ENCODE data around the gene MSRB2.
A peak's percentile ranks its signal among the peaks of the same experiment; 100 is the strongest.

MSRB2 gene

DNA sequence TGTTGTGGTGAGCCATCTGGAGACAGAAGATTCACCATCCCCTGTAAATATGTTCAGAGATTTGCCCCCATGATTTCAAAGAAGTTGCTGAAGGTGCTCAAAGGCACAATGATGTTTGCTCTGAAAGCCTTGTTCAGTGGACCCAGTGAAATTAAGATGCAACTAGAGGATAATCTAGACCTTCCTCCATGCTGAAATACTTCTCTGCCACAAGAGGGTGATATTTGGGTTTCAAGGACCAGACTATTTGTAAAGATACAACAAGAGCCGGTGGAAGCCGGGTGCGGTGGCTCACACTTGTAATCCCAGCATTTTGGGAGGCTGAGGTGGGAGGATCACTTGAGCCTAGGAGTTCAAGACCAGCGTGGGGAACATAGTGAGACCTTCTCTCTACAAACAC, 13.5 kb upstream of the MSRB2 start:
- Mint-ChIP-seq H3K27me3 (ENCODE audit: low read depth) (peaks cover 45% of the 10 kb centered on the region), H3K9me3 (peaks cover 4% of the 10 kb centered on the region), H3K36me3 (ENCODE audit: low read depth) (no peaks in the 10 kb centered on the region), H3K4me3 (no peak overlapping the region), H3K4me1 (ENCODE audit: low read depth) (no peaks in the 10 kb centered on the region), H3K27ac (no peak overlapping the region)

DNA sequence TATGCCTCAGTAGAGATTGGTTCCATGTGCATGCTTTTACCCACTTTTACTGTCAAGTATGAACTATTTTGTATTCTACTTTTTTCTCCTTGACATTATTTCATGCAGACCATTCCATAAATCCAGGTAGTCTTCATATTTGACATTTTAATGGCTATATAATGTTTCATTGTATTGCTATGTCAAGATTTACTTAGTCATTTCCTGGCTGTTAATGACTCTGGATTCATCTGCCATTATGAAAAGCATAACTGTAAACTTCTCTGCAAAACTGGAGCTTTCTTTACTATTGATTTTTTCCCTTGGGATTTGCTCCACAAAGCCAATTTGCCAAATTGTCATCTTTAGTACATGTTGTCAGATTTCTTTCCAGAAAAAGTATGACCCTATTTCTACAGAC, 6.8 kb upstream of the MSRB2 start:
- no peak overlapping the region for H3K4me3 Mint-ChIP-seq
- H3K9me3 Mint-ChIP-seq: peaks cover 4% of the 10 kb centered on the region
- no peaks in the 10 kb centered on the region for H3K36me3 Mint-ChIP-seq (ENCODE audit: low read depth)
- no peaks in the 10 kb centered on the region for H3K4me1 Mint-ChIP-seq (ENCODE audit: low read depth)
- no peak overlapping the region for H3K27ac Mint-ChIP-seq
- H3K27me3 Mint-ChIP-seq (ENCODE audit: low read depth): peaks cover 41% of the 10 kb centered on the region

DNA sequence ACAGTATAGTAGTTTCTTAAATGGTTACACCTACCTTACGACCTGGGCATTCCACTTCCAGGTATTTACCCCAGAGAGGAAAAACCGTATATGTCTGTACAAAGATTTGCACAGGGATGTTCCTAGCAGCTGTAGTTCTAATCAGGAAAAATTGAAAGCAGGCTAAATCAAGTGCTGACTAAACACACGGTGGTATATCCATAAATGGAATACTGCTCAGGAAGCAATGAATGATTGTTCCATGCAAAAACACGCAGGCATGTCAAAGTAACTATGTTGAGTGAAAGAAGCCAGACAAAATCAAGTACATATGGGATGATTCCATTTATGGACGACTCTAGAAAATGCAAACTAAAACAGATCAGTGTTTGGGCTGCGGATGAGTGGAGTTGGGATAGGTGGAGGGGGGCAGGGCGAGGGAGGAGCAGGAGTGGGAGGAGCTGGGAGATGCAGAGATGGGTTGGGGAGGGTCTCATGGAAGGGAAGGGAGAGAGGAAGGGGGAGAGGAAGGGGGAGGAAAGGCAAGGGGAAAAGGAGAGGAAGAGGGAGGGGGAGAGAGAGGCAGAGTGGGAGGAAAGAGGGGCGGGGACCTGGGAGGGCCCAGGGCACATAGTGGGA, 484 bp upstream of the MSRB2 start:
- H3K27me3 Mint-ChIP-seq (ENCODE audit: low read depth): peaks cover 17% of the 10 kb centered on the region
- H3K36me3 Mint-ChIP-seq (ENCODE audit: low read depth): peaks cover 3% of the 10 kb centered on the region
- peaks cover 29% of the 10 kb centered on the region for H3K4me1 Mint-ChIP-seq (ENCODE audit: low read depth)
- H3K4me3 Mint-ChIP-seq: peak overlapping the region; percentile 88
- no peaks in the 10 kb centered on the region for H3K9me3 Mint-ChIP-seq
- H3K27ac Mint-ChIP-seq: peak overlapping the region; percentile 90

DNA sequence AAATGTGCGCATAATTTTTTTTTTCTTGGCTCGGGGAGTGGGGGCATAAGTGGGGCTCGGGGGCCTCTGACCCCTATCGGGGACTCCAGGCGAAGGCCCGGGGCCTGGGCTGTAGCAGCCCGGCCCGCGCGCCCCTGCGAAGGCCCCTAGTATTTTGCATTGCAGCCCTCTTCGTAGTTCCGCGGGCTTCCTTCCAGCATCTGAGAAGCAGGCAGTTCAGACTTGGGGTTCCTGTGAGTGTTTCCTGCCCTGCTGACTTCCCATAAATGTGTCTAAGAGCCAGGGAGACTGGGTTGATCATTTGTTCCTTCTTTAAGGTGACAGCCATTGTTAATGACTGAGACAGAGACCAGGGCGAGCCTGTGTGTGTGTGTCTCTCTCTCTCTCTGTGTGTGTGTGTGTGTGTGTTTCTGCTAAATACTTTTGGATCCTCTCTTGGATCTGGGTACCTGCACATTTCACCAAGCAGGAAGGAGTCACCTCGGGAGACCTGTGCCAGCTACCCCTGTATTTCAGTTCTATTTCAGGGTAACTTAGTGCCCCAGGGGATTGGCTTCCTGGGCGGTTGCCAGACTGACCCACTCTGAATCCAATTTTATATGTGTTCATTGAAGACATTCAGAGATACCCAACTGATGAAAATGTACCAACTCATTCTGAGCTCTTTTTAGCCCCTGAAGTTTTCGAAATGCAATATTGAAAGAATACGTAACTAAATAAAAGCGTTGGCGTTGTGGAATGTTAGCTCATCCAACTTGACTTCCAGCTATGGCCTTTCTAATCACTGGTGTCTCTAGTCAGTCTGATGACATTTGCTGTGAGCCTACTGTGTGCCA, 805 bp downstream of the MSRB2 start:
- Mint-ChIP-seq H3K4me3 (peak overlapping the region; percentile 91), H3K27ac (peak overlapping the region; percentile 87), H3K36me3 (ENCODE audit: low read depth) (peaks cover 7% of the 10 kb centered on the region), H3K27me3 (ENCODE audit: low read depth) (peaks cover 9% of the 10 kb centered on the region), H3K4me1 (ENCODE audit: low read depth) (peaks cover 38% of the 10 kb centered on the region), H3K9me3 (peaks cover under 1% of the 10 kb centered on the region)

DNA sequence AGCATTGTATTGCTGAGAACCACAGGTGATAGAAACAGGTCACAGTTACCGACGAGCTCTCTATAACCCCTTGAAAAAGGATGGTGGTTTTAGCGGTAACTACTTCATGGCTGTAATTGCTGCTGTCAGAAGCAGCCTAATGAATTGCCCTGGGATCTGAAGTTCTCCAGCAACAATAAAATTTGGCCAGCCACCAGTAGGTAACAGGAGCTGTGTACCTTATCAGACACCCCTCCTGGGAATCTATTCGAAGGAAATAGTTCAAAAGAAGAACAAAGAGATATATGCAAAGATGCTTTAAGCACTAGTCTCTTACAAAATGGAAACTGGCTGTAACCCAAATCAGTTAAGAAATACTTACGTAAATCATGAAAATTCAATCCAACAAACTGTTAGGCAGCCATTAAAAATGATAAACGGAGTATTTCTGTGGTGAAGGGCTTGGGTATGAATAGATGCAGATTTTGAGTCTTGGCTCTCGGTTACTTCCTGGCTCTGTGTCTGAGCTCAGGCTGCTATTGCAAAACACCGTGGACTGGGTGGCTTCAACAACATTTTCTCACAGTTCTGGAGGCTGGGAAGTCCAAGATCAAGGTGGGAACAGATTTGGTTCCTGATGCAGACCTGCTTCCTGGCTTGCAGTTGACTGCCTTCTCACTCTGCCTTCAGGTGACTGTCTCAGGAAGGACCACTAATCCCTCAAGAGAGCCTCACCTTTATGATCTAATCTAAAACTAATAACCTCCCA, 1.6 kb downstream of the MSRB2 start:
- peak overlapping the region; percentile 87 for H3K27ac Mint-ChIP-seq
- peak overlapping the region; percentile 91 for H3K4me3 Mint-ChIP-seq
- peaks cover 9% of the 10 kb centered on the region for H3K36me3 Mint-ChIP-seq (ENCODE audit: low read depth)
- H3K27me3 Mint-ChIP-seq (ENCODE audit: low read depth): peaks cover 5% of the 10 kb centered on the region
- H3K4me1 Mint-ChIP-seq (ENCODE audit: low read depth): peaks cover 38% of the 10 kb centered on the region
- peaks cover 4% of the 10 kb centered on the region for H3K9me3 Mint-ChIP-seq

DNA sequence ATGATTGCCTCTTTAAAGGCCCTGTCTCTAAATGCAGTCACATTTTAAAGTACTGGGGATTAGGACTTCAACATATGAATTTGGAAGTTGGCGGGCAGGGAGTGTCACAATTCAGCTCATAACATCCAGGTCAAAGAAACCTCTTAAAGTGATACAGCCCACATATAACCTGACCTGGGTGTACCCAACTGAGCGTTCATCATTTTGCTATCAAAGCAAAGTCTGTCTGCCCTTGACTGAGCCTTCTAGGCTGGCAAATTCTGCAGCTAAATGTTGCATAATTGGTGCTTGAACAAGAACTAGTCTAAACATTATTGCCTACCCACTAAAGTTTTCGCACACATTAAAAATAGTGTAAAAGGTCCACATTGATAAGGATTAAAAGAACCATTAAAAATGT, 3.7 kb downstream of the MSRB2 start:
- peaks cover 10% of the 10 kb centered on the region for H3K36me3 Mint-ChIP-seq (ENCODE audit: low read depth)

DNA sequence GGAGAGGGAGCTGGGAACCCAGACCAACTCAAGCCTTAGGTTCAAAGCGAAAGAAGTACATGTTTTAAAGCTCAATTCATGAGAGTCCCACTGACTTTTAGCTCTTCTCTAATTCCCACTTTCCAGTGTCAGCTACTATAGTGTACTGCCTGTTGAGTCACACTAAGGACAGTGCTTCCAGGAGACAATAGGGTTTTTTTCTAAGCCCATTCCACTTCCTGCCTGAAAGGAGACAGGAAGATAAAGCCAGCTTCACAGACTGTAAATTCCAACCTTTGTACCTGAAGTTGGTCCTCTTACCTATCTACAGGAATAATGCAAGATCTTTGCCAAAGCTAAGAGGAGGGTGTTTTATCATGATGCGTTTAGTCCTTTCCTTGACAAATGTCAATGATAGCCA, 4.4 kb downstream of the MSRB2 start:
- Mint-ChIP-seq H3K4me1 (ENCODE audit: low read depth) (peaks cover 39% of the 10 kb centered on the region), H3K27ac (peak overlapping the region; percentile 6), H3K36me3 (ENCODE audit: low read depth) (peaks cover 13% of the 10 kb centered on the region), H3K9me3 (peaks cover 4% of the 10 kb centered on the region), H3K27me3 (ENCODE audit: low read depth) (no peaks in the 10 kb centered on the region), H3K4me3 (no peak overlapping the region)

More for the DNA sequence above, 3.7 kb downstream of the MSRB2 start:
- Mint-ChIP-seq H3K27me3 (ENCODE audit: low read depth) (no peaks in the 10 kb centered on the region), H3K9me3 (peaks cover 4% of the 10 kb centered on the region), H3K4me3 (no peak overlapping the region), H3K27ac (no peak overlapping the region), H3K4me1 (ENCODE audit: low read depth) (peaks cover 40% of the 10 kb centered on the region)

DNA sequence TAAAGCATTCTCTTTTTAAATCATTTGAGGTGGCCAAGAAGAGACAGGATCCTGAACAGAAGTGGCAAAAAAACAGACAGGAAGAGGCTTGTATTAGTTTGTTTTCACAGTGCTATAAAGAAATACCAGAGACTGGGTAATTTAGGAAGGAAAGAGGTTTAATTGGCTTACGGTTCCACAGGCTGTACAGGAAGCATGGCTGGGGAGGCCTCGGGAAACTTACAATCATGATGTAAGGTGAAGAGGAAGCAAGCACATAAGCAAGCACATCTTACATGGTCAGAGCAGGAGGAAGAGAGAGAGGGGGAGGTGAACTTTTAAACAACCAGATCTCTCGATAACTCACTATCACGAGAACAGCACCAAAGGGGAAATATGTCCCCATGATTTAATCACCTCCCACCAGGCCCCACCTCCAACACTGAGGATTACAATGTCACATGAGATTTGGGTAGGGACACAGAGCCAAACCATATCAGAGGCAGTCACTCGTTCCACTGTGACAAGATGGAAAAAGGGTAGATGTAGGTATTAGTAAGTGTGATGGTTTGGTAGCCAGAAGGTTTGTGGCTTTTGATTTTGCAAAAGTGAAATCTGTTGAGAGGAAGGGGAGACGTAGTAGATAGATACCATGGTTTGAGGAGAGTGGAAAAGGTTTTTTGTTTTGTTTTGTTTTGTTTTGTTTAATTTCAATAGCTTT, 5.1 kb downstream of the MSRB2 start:
- Mint-ChIP-seq H3K27ac (peak overlapping the region; percentile 6), H3K9me3 (peaks cover 4% of the 10 kb centered on the region), H3K36me3 (ENCODE audit: low read depth) (peaks cover 18% of the 10 kb centered on the region), H3K27me3 (ENCODE audit: low read depth) (no peaks in the 10 kb centered on the region), H3K4me1 (ENCODE audit: low read depth) (peaks cover 37% of the 10 kb centered on the region), H3K4me3 (no peak overlapping the region)

DNA sequence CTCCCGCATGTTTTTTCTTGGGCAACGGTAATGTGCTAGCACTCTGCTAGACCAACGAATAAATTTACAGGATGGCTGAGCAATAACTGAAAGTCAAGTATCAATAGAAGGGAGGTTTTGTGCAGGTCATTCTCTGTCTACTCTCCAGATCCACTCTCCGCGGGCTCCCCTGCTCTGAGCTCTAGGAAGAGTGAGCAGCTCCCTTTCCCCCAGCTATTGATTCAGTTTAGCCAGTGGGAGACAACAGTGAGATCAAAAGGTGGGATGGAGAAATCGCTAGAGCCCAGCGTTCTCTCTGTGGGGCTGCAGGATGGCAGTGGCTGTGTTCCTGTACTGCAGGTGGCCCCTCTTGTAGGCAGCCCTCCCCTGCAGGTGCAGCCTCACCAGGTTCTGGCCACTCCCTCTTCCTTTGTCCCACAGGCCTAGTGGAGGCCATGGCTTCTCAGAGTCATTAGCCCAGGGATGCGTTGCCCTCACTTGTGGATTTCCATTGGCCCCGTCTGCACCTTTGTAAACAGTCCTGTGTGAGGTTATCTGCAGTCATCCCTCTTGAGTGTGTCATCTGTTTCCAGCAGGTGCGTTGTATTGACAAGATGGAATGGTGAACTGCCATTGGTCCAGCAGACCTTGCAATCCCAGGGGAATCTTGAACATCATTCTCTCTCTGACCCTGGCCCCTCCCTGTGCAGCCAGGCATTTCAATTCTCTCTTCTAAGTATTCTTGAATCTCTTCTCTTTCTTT, 11.1 kb downstream of the MSRB2 start:
- no peak overlapping the region for H3K27ac Mint-ChIP-seq
- peaks cover 18% of the 10 kb centered on the region for H3K36me3 Mint-ChIP-seq (ENCODE audit: low read depth)
- H3K9me3 Mint-ChIP-seq: peaks cover under 1% of the 10 kb centered on the region
- no peaks in the 10 kb centered on the region for H3K27me3 Mint-ChIP-seq (ENCODE audit: low read depth)
- H3K4me1 Mint-ChIP-seq (ENCODE audit: low read depth): peaks cover 2% of the 10 kb centered on the region
- H3K4me3 Mint-ChIP-seq: no peak overlapping the region

DNA sequence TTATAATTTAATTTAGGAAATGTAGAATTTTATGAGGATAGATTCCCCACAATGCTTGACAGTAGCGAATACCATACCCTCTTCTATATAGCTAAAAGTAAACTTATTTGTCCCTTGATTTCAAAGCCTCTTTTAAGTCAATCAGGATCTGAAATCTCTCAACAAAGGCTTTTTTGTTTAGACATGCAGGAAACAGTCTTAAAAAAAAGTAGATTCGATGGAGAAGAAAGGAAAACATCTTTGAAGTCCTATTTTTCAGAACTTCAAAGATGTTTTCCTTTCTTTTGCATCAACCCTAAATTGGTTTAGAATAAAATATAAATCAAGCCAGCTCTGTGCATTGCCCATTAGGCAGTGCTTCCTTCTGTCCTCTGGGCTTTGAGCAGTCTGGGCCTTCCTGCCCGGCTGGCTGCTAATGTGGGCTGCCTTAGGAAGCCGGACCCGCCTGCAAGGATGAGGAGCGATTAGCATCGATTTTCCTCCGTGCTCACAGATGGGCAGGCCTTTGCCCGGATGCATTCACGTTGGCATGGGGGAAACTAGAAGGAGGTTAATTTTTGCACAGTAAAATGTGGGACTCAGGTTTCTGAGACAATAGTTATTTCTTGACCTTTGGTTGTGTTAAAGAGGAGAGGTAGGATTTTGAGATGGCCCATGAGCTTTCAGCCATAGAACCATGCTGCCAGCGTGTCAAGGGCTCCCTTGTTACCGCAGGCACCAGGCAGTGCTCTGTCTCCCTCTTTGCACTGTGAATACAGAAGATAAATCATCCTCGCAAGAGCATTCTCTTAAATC, 15.5 kb downstream of the MSRB2 start:
- Mint-ChIP-seq H3K27ac (no peak overlapping the region), H3K36me3 (ENCODE audit: low read depth) (peaks cover 6% of the 10 kb centered on the region), H3K4me3 (no peak overlapping the region), H3K9me3 (no peaks in the 10 kb centered on the region), H3K27me3 (ENCODE audit: low read depth) (no peaks in the 10 kb centered on the region), H3K4me1 (ENCODE audit: low read depth) (no peaks in the 10 kb centered on the region)

DNA sequence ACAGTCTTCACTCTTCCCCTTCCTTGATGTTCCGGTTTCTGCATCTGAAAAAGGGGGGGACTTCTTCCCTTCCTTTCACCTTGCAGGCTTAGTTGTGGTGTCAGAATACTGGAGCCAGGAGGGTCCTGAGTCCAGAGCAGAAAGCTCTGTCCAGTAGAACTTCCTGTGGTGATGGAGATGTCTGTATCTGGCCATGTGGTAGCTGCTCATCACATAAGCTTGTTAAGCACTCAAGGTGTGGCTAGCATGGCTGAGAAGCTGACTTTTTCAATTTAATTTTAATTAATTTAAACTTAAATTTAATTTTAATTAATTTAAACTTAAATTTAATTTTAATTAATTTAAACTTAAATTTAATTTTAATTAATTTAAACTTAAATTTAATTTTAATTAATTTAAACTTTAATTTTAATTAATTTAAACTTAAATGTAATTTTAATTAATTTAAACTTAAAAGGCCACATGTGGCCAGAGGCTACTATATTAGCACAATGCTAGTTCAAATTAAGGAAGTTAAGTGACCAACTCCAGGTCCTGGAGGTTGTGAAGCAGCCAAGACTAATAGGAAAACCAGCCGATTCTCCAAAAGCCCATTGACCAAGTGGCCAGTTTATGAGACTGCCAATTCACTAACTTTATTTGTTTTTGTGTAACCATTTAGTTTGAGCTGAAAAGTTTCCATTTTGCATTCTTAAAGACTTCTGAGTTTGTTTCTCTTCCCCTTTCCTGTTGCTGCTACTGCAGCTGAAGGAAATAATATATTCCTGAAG, 16.3 kb downstream of the MSRB2 start:
- H3K36me3 Mint-ChIP-seq (ENCODE audit: low read depth): peaks cover 6% of the 10 kb centered on the region
- no peaks in the 10 kb centered on the region for H3K27me3 Mint-ChIP-seq (ENCODE audit: low read depth)
- no peaks in the 10 kb centered on the region for H3K4me1 Mint-ChIP-seq (ENCODE audit: low read depth)
- no peak overlapping the region for H3K4me3 Mint-ChIP-seq
- no peak overlapping the region for H3K27ac Mint-ChIP-seq
- no peaks in the 10 kb centered on the region for H3K9me3 Mint-ChIP-seq

DNA sequence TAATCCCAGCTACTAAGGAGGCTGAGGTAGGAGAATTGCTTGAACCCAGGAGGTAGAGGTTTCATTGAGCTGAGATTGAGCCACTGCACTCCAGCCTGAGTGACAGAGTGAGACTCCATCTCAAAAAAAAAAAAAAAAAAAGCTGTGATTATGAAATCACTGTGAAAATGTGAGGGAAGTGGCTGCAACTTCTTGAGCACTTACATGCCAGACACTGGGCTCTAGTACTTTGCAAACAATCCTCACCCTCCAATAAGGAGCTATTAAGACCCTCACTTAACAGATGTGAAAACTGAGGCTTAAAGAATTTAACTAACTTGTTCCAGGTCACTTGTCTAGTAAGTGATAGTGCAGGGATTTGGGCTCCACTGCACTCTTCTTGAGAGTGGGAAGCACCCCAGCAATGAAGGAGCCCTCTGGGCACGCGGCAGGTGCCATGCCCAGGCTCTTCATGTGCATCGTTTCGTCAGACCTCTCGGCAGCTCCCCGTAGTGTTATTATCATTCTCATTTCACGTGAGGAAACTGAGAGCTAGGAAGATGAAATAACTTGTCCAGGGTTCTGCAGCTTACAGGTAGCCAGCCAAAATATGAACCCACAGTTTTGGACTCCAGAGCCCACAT, 19.0 kb downstream of the MSRB2 start:
- H3K4me1 Mint-ChIP-seq (ENCODE audit: low read depth): no peaks in the 10 kb centered on the region
- H3K27ac Mint-ChIP-seq: no peak overlapping the region
- H3K4me3 Mint-ChIP-seq: no peak overlapping the region
- no peaks in the 10 kb centered on the region for H3K27me3 Mint-ChIP-seq (ENCODE audit: low read depth)
- H3K36me3 Mint-ChIP-seq (ENCODE audit: low read depth): peaks cover 3% of the 10 kb centered on the region
- H3K9me3 Mint-ChIP-seq: no peaks in the 10 kb centered on the region

All from T-helper 1 cell treated with Interleukin-12 subunit alpha and Interleukin-12 subunit beta and Interleukin-4 antibody, amounts not matched to agents 30 μg/mL and 1 μg/mL, for 36 hours (primary cell).